ENCODE results near the gene ZNF791.
"Not testable (repeated sequence)": the region's sequence is repeated elsewhere in the genome, so short reads cannot be mapped to it uniquely, and the experiment has no call there.

Gene ZNF791

DNA sequence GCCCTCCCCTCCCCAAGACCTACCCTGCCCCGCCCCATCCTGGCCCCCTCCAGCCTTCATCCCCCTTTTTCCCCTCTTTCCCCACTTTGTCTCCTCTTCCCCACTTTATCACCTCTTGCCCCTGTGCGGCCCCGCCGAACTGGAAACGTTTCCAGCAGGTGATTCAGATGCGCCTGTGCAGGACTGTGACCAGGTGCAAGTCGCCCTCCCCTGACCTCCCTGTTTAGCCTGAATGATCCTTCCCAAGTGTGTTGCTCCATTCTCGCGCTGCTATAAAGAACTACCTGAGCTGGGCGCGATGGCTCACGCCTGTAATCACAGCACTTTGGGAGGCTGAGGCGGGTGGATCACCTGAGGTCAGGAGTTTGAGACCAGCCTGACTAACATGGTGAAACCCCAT is 25.9 kb downstream of the ZNF791 start:
- DNase-seq: no peak

DNA sequence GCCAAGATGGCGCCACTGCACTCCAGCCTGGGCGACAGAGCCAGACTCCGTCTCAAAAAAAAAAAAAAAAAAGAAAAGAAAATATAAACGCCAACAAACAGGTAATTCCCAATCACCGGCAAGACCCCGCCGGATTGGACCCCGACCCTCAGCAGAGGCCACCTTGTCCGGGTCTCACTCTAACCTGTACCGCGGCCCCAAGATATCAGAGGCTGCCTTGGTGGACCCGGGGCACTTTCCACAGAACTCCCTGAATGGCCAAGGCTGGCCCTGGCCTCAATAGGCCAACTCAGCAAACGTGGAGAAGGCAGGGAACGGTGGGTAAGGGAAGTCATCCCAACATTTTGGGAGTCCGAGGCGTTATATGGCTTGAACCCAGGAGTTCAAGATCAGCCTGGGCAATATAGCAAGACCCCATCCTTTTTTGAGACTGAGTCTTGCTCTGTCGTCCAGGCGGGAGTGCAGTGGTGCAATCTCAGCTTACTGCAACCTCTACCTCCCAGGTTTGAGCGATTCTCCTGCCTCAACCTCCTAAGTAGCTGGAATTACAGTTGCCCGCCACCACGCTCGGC is 28.0 kb downstream of the ZNF791 start:
- no peak for DNase-seq

DNA sequence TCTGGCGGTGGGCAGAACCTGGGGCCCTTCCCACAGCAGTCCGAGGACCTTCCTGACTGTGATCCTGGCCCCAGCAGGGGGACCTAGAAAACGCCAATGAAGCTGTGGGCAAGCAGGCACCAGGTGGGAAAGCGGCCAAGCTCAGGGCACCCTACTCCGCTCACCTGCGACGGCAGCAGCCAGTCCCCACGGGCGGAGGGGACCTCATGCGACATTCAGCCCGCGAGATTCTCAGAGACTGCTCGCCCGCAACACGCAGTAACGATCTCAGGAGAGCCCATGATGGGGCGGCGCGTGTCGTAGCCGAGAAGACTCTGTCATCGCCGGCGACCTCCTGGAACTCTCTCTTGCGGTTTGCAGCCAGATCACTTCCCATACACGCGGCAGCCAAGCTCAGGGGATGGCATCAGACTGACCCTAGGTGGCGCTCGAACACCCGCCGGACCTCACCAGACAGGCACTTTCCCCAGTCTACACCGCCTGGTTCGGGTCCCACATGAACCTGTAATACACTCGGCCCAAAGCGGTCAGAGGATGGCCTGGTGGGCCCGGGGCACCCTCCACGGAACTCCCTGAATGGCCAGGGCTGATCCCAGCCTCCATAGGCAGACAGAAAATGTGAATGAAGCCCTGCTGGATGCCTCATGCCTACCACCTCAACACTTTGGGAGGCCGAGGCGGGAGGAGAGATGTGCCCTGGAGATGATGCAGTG is 29.3 kb downstream of the ZNF791 start:
- DNase-seq: peak; percentile 84

DNA sequence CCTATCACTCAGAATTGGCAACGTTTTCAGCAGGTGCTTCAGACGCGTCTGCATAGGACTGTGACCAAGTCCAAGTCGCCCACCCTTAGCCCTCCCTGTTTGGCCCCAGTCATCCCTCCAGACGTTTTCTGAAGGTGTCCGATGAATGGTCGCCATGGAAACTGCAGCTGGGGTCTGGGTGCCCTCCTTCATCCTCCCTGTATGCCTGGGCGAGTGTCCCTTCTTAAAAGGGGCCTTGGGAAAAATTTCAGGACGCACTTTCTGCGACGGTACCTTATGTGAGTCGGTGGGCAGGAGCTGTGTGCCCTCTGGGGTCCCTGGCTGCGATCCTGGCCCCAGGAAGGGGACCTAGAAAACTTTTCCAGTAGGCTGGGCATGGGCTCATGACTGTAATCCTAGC is 30.7 kb downstream of the ZNF791 start:
- no peak for DNase-seq

DNA sequence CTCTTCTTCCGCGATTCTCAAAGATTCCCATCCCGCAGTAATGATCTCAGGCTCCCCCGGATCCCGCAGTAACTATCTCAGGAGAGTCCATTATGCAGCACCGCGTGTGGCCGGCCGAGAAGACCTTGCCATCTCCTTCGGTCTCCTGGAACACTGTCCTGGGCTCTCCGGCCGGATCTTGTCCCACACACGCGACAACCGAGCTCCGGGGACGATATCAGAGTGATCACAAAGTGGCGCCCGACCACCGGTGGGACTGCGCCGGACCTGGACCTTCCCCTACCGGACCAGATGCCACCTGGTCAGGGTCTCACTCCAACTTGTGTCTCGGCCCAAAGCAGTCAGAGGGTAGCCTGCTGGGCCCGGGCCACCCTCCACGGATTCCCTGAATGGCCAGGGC is 31.8 kb downstream of the ZNF791 start:
- no peak for DNase-seq

DNA sequence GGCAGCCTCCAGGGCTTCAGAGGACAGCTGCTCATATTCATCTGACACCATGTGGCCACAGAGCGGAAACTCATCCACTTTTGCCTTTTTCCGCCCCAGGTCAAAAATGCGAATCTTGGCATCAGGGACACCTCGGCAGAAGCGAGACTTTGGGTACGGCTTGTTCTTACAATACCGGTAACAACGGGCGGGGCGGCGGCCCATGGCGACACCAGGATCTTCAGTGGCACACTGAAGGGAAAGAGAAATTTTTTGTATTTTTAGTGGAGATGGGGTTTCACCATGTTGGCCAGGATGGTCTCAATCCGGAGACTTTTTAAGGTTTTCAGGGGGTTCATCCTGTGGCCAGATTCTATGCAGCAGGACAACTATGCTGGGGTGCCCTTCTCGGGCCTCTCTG is 33.0 kb downstream of the ZNF791 start:
- not testable (repeated sequence) for DNase-seq

DNA sequence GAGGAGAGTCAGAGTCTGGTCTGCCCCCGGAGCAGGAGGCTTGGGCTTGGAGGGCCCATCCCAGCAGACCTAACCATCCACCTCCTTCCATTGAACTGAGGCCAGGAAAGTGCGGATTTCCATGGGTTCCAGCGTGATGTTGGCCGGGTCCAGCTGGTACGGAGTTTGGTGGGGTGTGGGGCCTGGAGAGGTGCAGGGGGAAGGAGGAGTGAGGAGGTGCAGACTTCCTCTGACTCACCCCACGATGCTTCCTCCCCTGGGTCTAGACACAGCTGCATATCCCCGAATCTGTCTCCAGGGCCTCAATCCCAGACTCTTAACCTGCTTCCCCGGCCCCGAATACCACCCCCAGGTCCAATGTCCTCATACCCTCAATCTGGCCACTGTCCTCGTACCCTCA is 35.8 kb downstream of the ZNF791 start:
- no peak for DNase-seq

DNA sequence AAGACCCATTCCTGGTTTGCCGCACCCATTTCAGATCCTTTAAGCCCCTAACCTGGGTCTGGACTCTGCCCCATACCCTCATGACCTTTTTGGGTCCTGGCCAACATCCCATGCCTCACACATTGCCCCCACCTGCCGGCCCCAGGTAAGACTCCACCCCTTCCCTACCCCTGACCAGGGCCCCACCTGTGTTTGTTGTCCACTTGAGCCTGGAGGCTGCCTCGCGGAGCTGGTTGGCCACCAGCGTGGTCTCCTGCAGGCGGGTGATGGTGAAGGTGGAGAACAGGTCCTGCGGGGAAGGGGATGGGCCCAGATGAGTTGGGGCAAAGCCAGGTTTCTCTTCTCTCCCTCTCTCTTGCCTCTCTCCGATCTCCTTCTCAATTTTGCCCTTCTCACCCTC is 36.3 kb downstream of the ZNF791 start:
- DNase-seq: no peak

DNA sequence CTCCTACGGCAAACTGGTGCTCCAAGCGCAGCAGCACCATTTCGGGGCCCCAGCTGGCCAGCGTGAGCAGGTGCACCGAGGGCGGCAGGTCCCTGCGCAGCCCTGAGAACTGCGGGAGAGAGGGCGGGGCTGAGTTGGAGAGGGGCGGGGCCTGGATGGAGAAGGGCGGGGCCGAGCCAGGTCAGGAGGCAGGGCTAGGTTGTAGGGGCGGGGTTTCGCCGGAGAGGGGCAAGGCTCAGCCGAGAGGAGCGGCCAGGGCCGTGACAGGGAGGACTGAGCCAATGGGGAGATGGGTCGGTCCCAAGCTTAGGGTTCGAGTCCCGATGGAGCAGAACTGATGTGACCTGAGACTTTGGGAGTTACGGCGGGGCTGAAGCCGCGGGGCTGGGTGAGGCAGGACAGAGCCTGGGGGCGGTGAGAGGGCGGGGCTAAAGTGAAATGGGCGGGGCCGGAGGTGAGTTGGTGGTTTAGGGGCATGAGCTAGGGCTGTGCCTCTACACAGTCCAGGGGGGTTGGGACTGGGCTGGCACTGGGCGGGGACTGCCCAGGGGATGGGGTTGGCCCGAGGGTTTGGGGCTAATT is 36.9 kb downstream of the ZNF791 start:
- DNase-seq: no peak

DNA sequence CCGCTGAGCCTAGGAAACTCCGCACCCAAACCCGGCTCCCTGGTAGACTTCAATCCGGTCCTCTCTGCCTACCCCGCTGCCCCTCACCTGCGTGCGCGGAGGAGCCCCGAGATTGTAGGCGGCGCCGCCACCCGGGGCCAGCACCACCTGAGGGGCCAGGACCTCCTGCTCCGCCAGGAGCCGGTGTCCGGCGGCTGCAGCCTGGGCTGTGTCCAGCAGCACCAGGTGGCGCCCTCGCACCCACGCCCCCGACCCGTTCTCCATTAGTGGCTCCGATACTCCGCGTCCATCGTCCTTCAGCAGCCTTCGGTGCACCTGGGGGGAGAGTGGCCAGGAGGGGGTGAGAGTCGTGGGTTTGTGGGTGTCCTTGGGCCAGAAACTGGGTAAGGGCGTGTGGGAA is 37.4 kb downstream of the ZNF791 start:
- no peak for DNase-seq

DNA sequence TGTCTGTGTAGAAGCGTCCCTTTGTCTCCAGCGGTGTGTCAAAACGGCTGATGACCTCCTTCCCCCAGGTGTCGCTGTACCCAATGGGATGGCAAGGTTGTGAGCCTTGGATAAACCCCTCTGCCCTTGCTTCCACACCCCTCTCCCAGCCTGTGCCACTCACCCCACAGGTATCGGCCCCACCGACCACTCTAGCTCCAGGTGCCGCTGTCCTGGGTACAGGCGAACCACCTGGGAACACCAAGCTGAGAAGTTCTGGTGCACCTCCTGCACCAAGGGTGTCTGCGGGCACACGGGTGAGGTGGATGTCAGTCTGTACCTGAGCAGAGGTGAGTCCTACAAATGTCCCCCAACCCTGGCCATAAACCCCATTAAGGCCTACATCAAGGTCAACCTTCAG is 39.2 kb downstream of the ZNF791 start:
- DNase-seq: no peak

DNA sequence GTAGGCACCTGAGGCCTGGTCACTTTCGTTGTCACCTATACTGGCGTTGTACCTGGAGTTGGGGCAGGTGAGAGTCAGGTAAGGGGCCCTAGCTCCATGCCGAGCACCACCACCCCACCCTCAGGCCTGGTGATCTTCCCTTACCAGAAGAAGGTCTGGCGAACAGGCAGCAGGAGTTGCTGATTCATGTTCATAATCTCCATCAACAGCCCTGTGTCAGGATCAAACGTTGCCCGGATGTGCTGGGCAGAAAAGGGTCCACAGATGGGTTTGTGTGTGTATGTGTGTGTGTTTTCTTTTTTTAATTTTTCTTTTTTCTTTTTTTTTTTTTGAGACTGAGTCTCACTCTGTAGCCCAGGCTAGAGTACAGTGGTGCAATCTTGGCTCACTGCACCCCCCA is 41.5 kb downstream of the ZNF791 start:
- no peak for DNase-seq

DNA sequence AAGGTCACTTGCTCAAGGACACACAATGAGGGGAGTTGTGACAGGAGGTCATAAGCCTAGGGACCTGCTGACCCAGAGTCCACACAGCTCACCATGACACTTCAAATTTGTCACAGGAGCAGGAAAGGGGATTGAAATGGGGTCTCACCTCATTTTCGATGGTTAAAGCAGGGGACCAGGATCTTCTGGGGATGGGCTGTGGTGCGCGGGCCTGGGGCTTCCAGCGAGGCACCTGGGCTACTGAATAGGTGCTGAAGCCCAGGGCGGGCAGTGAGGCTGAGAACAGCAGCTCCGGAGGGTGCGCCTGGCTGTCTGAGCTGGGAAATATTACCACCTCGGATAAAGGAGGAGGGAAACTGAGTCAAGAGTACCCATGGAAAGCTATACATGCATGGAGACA is 44.8 kb downstream of the ZNF791 start:
- no peak for DNase-seq

DNA sequence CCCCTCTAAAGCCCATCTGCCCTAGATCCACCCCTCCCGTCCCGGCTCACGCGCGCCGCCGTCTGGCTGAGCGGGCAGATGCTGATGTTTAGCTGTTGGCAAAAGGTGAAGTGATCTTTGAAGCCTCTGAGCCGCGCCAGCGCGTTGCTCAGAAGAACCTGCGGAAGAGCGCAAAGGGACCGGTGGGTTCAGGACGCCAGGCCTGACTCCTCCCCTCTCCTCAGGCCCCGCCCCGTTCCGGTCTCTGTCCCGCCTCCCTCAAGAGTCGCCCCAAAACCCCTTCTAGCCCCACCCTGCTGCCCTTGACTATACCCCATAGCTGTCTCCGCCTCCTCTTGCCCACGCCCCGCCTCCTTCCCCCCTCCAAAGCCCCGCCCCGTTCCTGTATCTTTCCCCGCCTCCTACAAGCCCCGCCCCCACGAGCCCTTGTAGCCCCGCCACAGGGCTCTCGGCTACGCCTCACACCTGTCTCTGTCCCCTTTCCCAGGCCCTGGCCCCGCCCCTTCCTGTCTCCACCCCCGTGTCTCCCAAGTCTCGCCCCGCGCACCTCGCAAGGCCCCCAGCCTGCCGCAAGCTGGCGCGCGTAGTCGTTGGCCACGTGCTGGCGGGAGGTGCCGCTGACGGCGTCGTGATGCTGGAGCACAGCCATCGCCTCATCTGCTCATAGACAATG is 46.3 kb downstream of the ZNF791 start:
- DNase-seq: no peak

DNA sequence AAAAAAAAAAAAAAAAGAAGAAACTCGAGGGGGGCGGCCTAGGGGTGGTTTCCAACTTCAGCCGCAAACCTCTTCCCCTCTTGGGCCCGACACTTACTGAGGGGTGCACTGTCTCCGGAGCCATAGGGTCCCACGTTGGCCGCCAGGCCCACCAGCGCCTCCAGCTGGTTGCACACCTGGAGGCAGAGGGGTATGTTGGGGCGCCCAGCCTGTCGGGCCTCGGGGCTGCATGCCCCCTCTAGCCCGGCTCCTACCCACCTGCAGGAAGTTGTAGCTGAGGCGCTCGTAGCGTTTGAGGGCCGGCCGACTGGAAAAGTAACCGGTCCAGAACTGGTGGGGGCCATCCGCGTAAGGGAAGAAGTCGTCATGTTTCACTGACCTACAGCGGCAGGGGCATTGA is 47.2 kb downstream of the ZNF791 start:
- no peak for DNase-seq

DNA sequence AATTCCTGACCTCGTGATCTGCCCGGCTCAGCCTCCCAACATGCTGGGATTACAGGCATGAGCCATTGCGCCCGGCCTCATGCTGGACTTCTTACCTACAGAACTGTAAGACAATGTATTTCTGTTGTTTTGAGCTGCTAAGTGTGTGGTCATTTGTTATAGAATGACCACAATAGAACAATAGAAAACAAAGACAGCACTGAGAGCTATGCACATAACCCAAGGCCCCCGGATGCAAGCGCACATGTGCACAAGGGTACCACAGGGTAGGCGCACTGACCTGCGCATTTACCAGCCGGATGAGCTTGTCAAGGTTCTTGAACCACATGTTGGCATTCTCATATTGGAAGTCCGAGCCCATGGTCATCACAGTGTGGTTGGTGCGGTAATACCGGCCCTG is 50.3 kb downstream of the ZNF791 start:
- no peak for DNase-seq

DNA sequence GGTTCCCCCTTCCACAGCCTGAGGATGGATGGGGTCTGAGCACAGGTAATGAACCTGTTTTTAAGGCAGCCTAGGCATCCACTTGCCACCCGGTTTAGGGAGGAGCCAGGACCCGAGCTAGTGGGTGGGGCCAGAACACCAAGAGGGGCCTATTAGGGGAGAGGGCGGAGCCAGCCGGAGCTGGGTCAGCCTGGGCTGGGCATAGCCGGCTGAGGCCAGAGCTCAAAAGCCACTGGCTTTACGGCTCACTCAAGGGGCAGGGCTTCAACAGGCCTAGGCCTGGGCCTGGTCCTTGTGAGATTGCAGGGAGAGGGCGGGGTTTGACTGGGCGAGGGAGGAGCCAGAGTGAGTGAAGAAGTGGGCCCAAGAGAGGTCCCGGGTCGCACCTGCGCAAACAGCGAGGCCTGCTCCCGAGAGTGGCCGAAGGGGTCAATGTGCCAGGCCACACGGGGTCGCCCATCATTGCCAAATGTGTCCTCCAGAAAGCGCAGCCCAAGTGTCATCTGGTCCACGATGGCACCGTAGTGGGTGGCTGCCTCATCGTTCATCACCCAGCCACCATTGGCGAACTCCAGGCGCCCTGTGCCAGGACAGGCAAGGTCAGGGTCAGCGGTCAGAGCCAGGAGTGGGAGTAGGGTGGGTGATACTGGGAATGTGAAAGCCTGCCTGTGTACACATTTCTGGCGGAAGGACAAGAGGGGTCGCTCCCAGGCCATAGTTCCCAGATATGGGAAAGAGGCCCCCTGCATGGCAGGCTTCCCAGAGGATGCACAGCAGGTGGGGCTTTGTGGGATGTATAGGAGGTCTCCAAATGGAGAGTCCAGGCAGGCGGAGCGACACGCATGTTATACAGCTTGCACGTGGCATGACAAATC is 53.9 kb downstream of the ZNF791 start:
- DNase-seq: peak; percentile 11

DNA sequence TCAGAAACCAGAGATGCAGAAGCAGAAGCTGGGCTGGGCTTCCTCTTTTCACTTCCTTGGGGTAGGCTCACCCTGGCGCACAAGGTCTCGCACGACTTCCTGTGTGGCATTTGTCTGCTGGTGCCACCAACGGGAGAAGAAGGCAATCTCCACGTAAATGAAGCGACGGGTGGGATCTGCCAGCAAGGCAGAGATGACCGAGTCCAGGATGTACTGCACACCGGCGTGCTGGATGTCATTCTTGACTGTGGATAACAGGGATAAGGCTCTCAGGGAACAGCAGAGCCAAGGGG is 54.5 kb downstream of the ZNF791 start:
- DNase-seq: peak; percentile 100

DNA sequence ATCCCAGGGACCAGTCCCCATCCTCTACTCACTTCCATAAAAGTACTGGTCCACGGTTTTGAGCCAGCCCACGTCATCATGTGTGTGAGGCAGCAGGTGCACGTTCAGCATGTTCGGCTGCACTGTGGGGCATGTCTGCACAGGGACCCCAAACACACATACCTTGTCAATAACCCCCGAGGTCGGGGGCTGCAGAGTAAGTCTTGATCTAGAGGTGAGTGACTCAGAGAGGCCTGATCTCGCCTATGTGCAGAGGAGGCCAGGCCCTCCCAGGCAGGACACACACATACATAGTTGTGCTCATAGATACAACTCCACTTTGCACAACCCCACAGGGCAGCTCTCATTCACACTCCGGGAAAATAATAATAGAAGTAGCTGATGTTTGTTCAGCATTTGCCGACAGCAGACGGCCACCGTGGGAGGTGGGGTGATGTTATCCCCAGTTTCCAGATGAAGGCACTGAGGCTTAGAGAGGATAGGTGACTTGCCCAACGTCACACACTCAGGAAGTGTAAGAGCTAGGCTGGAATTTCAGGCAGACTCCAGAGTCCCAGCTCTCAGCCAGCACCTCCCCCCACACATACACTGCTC is 55.0 kb downstream of the ZNF791 start:
- peak; percentile 31 for DNase-seq

DNA sequence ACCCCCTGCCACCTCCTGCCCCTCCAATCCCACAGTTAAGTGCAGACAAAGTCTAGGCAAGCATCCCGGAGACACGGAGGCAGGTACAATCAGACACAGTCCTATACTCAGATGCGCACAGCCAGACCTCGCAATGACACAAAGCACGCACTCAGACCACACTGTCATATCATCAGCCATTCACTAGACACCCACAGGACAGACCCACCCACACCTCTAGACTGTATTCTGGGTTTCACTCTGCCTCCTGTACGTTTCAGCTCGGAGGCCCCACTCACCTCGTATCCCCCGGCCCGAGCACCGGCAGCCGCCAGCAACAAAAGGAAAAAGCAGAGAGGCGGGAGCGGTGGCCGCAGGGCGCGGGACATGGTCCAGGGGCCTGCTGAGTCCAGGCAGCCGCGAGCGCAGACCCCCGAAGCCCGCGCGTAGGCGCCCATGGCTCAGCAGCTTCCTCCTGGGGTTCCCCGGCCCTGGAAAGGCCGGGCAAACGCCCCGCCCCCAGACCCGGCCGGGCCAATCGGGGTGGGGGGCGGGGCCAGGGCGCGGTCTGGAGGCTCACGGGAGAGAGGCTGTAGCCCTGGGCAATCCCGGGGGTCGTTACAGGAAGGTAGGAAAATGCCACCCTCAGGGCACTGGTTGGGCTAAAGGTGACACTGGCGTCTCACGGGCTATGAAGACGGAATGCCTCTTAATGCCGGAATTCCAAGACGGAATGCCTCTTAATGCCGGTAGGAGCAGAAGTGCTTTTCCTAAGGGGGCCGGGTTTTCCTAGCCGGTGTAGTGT is 55.7 kb downstream of the ZNF791 start, which contains the start of the genes MAN2B1 and WDR83:
MAN2B1 (minus strand) TSS at position 478 of the 784 bp plus-strand sequence; CDS start at position 437, 41 bp downstream.
WDR83 (plus strand) TSS at position 543 of the 784 bp plus-strand sequence. CDS start 2,984 bp downstream, outside the sequence.
- peak; percentile 81 for DNase-seq

DNA sequence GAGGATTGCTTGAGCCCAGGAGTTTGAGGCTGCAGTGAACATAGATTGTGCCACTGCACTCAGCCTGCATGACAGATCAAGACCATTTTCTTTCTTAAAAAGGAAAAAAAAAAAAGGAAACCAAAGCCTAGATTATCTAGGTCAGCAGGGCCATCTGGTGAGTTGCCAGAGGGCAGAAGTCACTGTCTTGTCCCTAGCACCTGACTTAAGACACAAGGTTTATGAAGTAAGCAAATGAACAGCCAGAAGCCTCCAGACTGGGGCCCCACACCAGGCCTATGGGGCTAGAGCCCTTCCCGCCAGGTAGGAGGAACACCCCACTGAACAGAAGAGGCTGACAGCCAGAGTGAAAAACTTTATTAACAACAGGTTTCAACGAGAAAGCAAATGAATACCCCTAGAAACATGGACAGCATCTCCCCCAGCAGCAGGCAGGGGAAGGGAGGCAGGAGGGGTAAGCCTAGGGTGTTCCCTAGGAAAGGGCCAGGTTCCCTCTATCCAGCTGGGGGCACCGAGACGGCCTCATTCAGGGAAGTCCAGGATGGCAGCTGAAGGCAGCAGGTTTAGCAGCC is 57.1 kb downstream of the ZNF791 start:
- DNase-seq: no peak

Measured in MV-4-11 (cell line).